Measurements from ENCODE around the gene ZNF429. TPM values are rescaled to one million over a fixed set of nuclear protein-coding genes. Genes with fewer than 3 reads are reported as not detected.
A peak's percentile ranks its signal among the peaks of the same experiment; 100 is the strongest.

The ZNF429 gene
- total RNA-seq (2014; rRNA removed; shearing (Covaris generic); ENCODE audit: low replicate concordance) = 10.4 and 18.6 TPM in 2 replicates

DNA sequence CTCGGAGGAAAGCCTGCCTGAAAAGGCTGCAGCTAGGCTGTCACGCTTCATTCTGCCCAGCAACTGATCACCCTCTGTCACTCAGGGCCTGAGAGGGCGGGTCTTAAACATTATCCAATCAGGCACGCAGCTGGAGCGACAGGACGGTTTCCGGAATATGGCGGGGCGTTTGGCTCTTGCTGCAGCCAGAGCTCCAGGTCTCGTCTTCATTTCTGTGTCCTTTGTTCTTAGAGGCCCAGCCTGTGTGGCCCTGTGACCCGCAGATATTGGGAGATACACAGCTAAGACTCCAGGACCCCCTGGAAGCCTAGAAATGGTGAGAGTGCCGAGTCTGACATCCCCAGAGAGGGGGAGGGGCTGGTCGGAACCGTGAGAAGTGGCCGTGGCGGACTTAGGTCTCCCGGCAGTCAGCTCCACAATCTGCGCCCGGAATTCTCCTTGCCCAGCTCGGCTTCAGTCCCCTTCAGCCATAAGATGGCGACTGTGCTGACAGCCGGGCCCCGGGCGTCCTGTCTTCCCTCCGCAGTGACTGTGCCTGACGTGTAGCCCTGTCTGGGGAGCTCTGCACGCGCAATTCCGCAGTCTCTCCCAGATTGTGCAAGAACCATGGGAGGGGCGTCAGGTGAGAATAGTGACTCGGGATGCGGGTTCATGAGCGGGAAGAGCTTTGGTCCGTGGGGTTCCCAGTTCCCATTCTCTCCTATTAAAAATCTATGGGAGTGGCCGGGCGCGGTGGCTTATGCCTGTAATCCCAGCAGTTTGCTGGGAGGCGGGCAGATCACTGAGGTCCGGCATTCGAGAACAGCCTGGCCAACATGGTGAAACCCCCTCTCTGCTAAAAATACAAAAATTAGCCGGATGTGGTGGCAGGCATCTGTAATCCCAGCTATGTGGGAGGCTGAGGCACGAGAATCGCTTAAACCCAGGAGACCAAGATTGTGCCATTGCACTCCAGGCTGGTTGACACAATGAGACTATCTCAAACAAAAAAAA is at the start of gene ZNF429:
ZNF429 (plus strand) TSS at position 144 of the 993 bp plus-strand sequence; CDS start at position 314, 170 bp downstream.
- H3K4me1 ChIP-seq (ENCODE audit: low read length) = peaks cover 10% of the 10 kb centered on the region
- peak; percentile 98 for DNase-seq
- peak within 1 kb of the TSS; percentile 65 for H3K27ac ChIP-seq (ENCODE audit: low read length)
- H3K79me2 ChIP-seq (ENCODE audit: low read length) = peaks cover 47% of the 10 kb centered on the region
- H3K9me3 ChIP-seq (ENCODE audit: low read length) = peaks cover 21% of the 10 kb centered on the region
- no peaks in the 10 kb centered on the region for H4K20me1 ChIP-seq (ENCODE audit: insufficient read depth, low read depth, low read length)
- H3K4me2 ChIP-seq (ENCODE audit: low read depth, low read length, poor library complexity, severe bottlenecking) = peak within 1 kb of the TSS; percentile 77
- H3K9me2 ChIP-seq (replicated peaks; ENCODE audit: insufficient read depth, low read length) = no peaks in the 10 kb centered on the region
- H2AFZ ChIP-seq (ENCODE audit: low read length) = peak within 1 kb of the TSS; percentile 49
- H3K4me3 ChIP-seq (ENCODE audit: low read length) = peak within 1 kb of the TSS; percentile 80
- H3K36me3 ChIP-seq (ENCODE audit: insufficient read depth, low read length) = peaks cover 25% of the 10 kb centered on the region
- no peaks in the 10 kb centered on the region for H3K27me3 ChIP-seq (ENCODE audit: low read length)
- peak within 1 kb of the TSS; percentile 91 for H3K9ac ChIP-seq (ENCODE audit: low read length)

DNA sequence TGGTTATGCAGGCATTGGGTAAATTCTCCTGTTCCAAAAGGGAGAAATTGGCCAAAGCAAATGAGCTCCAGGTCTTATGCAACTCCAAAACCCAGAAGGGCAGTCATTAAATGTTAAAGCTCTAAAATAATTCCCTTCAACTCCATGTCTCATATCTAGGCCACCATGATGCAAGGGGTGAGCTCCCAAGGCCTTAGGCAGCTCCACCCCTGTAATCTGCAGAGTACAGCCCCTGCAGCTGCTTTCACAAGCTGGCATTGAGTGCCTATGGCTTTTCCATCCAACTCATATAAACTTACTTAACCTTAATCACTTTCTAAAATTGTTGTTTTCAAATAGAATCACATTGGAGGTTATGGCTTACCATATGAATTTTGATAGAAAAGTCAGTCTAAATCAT is 44.7 kb upstream of the ZNF429 start:
- DNase-seq = no peak
- H3K36me3 ChIP-seq (ENCODE audit: insufficient read depth, low read length) = no peaks in the 10 kb centered on the region; the same call in 1 of the 2 replicates
- no peak overlapping the region for H3K9ac ChIP-seq (ENCODE audit: low read length)
- no peak overlapping the region for H3K27ac ChIP-seq (ENCODE audit: low read length)
- no peaks in the 10 kb centered on the region for H3K79me2 ChIP-seq (ENCODE audit: low read length)
- H3K4me1 ChIP-seq (ENCODE audit: low read length) = no peaks in the 10 kb centered on the region
- no peaks in the 10 kb centered on the region for H3K9me2 ChIP-seq (replicated peaks; ENCODE audit: insufficient read depth, low read length)
- H2AFZ ChIP-seq (ENCODE audit: low read length) = no peak overlapping the region
- no peak overlapping the region for H3K4me3 ChIP-seq (ENCODE audit: low read length)
- H3K9me3 ChIP-seq (ENCODE audit: low read length) = peaks cover 9% of the 10 kb centered on the region
- no peak overlapping the region for H3K4me2 ChIP-seq (ENCODE audit: low read depth, low read length, poor library complexity, severe bottlenecking)
- no peaks in the 10 kb centered on the region for H3K27me3 ChIP-seq (ENCODE audit: low read length)
- H4K20me1 ChIP-seq (ENCODE audit: insufficient read depth, low read depth, low read length) = no peaks in the 10 kb centered on the region

DNA sequence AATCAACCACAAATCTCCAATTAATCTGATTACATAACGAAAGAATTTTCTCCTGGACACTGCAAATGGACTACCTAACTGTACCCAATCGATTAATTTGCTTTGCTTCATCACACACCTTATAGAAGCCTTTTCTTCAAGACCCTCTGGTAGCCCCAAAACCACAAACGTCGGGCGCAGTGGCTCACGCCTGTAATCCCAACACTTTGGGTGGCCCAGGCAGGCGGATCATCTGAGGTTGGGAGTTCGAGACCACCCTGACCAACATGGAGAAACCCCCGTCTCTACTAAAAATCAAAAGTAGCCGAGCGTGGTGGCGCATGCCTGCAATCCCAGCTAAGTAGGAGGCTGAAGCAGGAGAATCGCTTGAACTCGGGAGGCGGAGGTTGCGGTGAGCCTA is 42.9 kb upstream of the ZNF429 start:
- Histone ChIP-seq H3K9ac (ENCODE audit: low read length) (no peak overlapping the region), H3K27ac (ENCODE audit: low read length) (no peak overlapping the region), H3K27me3 (ENCODE audit: low read length) (no peaks in the 10 kb centered on the region), H3K9me2 (replicated peaks; ENCODE audit: insufficient read depth, low read length) (no peaks in the 10 kb centered on the region), H2AFZ (ENCODE audit: low read length) (no peak overlapping the region), H3K36me3 (ENCODE audit: insufficient read depth, low read length) (no peaks in the 10 kb centered on the region; the same call in 1 of the 2 replicates), H3K4me1 (ENCODE audit: low read length) (no peaks in the 10 kb centered on the region), H3K4me3 (ENCODE audit: low read length) (no peak overlapping the region), H3K4me2 (ENCODE audit: low read depth, low read length, poor library complexity, severe bottlenecking) (no peak overlapping the region), H4K20me1 (ENCODE audit: insufficient read depth, low read depth, low read length) (no peaks in the 10 kb centered on the region), H3K9me3 (ENCODE audit: low read length) (peaks cover 5% of the 10 kb centered on the region), H3K79me2 (ENCODE audit: low read length) (no peaks in the 10 kb centered on the region)
- no peak for DNase-seq

DNA sequence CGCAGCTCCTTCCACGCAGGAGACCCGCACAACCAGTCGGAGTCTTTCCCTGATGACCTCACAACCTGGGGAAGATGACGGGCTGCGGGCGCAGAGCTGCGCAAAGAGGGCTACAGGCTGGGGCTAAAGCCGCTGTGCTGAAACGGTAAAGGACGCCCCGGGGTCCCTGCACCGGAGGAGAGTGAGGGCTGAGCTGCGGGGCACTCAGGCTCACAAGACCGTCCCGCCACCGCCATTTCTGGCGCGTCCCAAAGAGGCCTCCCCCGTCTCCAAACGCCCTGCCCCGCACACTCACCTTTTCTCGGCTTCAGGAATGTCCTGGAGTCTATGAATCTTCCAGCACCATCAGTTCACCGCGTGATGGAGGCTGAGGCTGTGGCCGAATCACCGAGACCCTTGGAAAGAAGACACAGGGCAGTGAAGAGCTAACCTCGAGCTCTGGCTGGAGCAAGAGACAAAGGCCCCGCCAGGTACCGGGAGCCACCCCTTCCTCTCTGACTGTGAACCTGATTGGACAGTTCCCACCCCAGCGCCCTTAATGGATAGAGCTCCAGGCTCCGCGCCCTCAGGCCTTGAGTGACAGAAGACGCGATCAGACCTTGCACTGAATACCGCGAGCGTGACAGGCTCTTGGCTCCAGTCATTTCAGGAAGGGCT is 41.8 kb upstream of the ZNF429 start:
- Histone ChIP-seq H3K4me1 (ENCODE audit: low read length) (no peaks in the 10 kb centered on the region), H3K79me2 (ENCODE audit: low read length) (no peaks in the 10 kb centered on the region), H3K27me3 (ENCODE audit: low read length) (no peaks in the 10 kb centered on the region), H3K36me3 (ENCODE audit: insufficient read depth, low read length) (no peaks in the 10 kb centered on the region; the same call in 1 of the 2 replicates), H3K4me3 (ENCODE audit: low read length) (peak overlapping the region; percentile 55; the same call in 1 of the 2 replicates), H3K9ac (ENCODE audit: low read length) (peak overlapping the region; percentile 55), H4K20me1 (ENCODE audit: insufficient read depth, low read depth, low read length) (no peaks in the 10 kb centered on the region), H3K27ac (ENCODE audit: low read length) (no peak overlapping the region), H3K4me2 (ENCODE audit: low read depth, low read length, poor library complexity, severe bottlenecking) (peak overlapping the region; percentile 50), H2AFZ (ENCODE audit: low read length) (peak overlapping the region; percentile 62), H3K9me2 (replicated peaks; ENCODE audit: insufficient read depth, low read length) (no peaks in the 10 kb centered on the region), H3K9me3 (ENCODE audit: low read length) (no peaks in the 10 kb centered on the region)
- peak; percentile 70 for DNase-seq

DNA sequence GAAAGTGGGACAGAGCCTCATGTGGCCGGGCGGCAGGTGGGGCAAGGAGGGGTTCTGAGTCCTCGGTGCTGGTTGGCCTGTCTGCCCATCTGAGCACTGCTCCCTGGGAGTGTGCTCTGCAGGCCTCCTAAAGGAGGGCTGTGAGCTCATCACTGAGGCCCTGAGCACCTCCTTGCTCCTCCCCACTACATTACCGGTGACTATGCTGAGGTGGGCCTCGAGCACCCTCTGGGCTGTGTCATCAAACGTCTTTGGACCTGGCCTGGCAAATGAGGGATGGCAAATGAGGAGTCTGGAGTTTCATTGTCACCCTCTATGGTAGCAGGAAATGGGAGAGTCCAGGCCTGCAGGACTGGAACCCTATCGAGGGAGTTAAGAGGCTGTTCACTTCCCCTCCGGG is 38.8 kb upstream of the ZNF429 start:
- Histone ChIP-seq H3K9me3 (ENCODE audit: low read length) (no peaks in the 10 kb centered on the region), H2AFZ (ENCODE audit: low read length) (no peak overlapping the region), H3K79me2 (ENCODE audit: low read length) (no peaks in the 10 kb centered on the region), H3K9ac (ENCODE audit: low read length) (no peak overlapping the region), H4K20me1 (ENCODE audit: insufficient read depth, low read depth, low read length) (no peaks in the 10 kb centered on the region), H3K27ac (ENCODE audit: low read length) (no peak overlapping the region), H3K36me3 (ENCODE audit: insufficient read depth, low read length) (no peaks in the 10 kb centered on the region; the same call in 1 of the 2 replicates), H3K9me2 (replicated peaks; ENCODE audit: insufficient read depth, low read length) (no peaks in the 10 kb centered on the region), H3K4me3 (ENCODE audit: low read length) (no peak overlapping the region), H3K4me1 (ENCODE audit: low read length) (no peaks in the 10 kb centered on the region), H3K27me3 (ENCODE audit: low read length) (no peaks in the 10 kb centered on the region), H3K4me2 (ENCODE audit: low read depth, low read length, poor library complexity, severe bottlenecking) (no peak overlapping the region)
- DNase-seq = no peak

DNA sequence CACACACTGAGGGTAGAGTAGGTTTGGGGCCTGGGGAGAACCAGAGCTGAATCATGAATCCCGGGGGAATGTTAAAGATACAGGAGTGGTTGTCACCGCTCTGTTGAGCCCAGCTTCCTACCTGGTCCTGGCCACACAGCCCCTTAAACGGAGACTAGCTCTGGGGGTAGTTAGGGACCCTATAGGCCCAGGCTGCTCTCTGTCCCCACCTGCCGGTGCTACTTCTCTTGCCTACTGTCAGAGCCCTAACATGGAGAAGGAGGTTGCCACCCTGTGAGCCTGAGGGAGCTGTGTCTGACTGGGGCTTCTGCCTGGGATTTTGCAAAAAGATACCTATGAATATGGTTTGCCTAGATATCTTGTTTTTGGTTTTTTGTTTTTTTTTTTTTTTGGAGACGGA is 36.6 kb upstream of the ZNF429 start:
- Histone ChIP-seq H3K4me2 (ENCODE audit: low read depth, low read length, poor library complexity, severe bottlenecking) (no peak overlapping the region), H3K79me2 (ENCODE audit: low read length) (no peaks in the 10 kb centered on the region), H2AFZ (ENCODE audit: low read length) (no peak overlapping the region), H3K27ac (ENCODE audit: low read length) (no peak overlapping the region), H3K4me1 (ENCODE audit: low read length) (no peaks in the 10 kb centered on the region), H3K27me3 (ENCODE audit: low read length) (no peaks in the 10 kb centered on the region), H3K9me3 (ENCODE audit: low read length) (no peaks in the 10 kb centered on the region), H3K9me2 (replicated peaks; ENCODE audit: insufficient read depth, low read length) (no peaks in the 10 kb centered on the region), H4K20me1 (ENCODE audit: insufficient read depth, low read depth, low read length) (no peaks in the 10 kb centered on the region), H3K4me3 (ENCODE audit: low read length) (no peak overlapping the region), H3K9ac (ENCODE audit: low read length) (no peak overlapping the region), H3K36me3 (ENCODE audit: insufficient read depth, low read length) (no peaks in the 10 kb centered on the region)
- peak; percentile 67 for DNase-seq

DNA sequence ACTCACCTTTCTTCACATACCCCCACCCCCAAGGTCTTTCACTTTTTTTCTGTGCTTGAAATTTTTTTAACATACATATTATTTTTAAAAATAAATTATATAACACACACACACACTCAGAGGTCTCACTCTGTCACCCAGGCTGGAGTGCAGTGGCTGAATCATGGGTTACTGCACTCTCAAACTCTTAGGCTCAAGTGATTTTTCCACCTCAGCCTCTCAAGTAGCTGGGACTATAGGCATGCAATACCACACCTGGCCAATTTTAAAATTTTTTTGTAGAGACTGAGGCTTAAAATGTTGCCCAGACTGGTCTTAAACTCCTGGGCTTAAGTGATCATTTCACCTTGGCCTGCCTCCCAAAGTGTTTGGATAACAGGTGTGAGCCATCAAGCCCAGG is 32.9 kb upstream of the ZNF429 start:
- H3K9ac ChIP-seq (ENCODE audit: low read length) = no peak overlapping the region
- peaks cover 3% of the 10 kb centered on the region; the same call in 1 of the 2 replicates for H3K4me1 ChIP-seq (ENCODE audit: low read length)
- no peaks in the 10 kb centered on the region for H3K9me2 ChIP-seq (replicated peaks; ENCODE audit: insufficient read depth, low read length)
- no peaks in the 10 kb centered on the region for H3K36me3 ChIP-seq (ENCODE audit: insufficient read depth, low read length)
- H3K79me2 ChIP-seq (ENCODE audit: low read length) = no peaks in the 10 kb centered on the region
- DNase-seq = no peak
- no peaks in the 10 kb centered on the region for H4K20me1 ChIP-seq (ENCODE audit: insufficient read depth, low read depth, low read length)
- H3K9me3 ChIP-seq (ENCODE audit: low read length) = no peaks in the 10 kb centered on the region
- H3K27ac ChIP-seq (ENCODE audit: low read length) = no peak overlapping the region
- no peak overlapping the region for H3K4me2 ChIP-seq (ENCODE audit: low read depth, low read length, poor library complexity, severe bottlenecking)
- H3K4me3 ChIP-seq (ENCODE audit: low read length) = no peak overlapping the region
- H3K27me3 ChIP-seq (ENCODE audit: low read length) = no peaks in the 10 kb centered on the region
- H2AFZ ChIP-seq (ENCODE audit: low read length) = no peak overlapping the region

DNA sequence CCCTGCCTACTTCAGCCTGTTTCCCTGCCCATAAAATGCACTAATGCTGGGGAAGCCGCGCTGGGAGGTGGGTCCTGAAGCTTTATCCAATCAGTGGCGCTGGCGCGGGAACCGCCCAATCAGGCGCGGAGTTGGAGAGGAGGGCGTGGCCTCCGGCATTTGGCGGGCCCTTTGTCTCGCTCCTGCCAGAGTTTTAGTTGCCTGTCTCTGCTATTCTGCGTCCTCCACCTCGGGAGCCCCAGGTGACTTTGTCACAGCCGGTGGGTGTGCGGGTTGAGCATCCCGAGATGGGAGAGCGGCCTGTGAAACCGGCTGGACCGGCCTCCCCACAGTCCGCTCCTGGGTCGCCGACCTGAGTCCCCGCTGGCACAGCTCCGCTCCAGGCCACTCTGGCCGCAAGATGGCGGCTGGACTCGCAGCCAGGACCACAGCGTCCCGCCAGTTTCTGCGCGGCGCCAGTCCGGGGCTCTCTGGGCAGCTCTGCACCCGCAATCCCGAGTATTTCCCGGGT is 30.7 kb upstream of the ZNF429 start:
- no peaks in the 10 kb centered on the region for H3K27me3 ChIP-seq (ENCODE audit: low read length)
- H3K9me2 ChIP-seq (replicated peaks; ENCODE audit: insufficient read depth, low read length) = no peaks in the 10 kb centered on the region
- peak overlapping the region; percentile 11 for H3K4me2 ChIP-seq (ENCODE audit: low read depth, low read length, poor library complexity, severe bottlenecking)
- H3K9ac ChIP-seq (ENCODE audit: low read length) = no peak overlapping the region
- H3K4me1 ChIP-seq (ENCODE audit: low read length) = peaks cover 3% of the 10 kb centered on the region; the same call in 1 of the 2 replicates
- peak overlapping the region; percentile 30; the same call in 1 of the 2 replicates for H3K4me3 ChIP-seq (ENCODE audit: low read length)
- H2AFZ ChIP-seq (ENCODE audit: low read length) = peak overlapping the region; percentile 75; the same call in 1 of the 2 replicates
- no peak overlapping the region for H3K27ac ChIP-seq (ENCODE audit: low read length)
- peak; percentile 55 for DNase-seq
- H3K79me2 ChIP-seq (ENCODE audit: low read length) = no peaks in the 10 kb centered on the region
- H3K36me3 ChIP-seq (ENCODE audit: insufficient read depth, low read length) = no peaks in the 10 kb centered on the region
- no peaks in the 10 kb centered on the region for H4K20me1 ChIP-seq (ENCODE audit: insufficient read depth, low read depth, low read length)
- no peaks in the 10 kb centered on the region for H3K9me3 ChIP-seq (ENCODE audit: low read length)

All from Karpas-422 (cell line).